SK-N-MC (cell line): ENCODE data around the gene CEMIP.
A peak's percentile ranks its signal among the peaks of the same experiment; 100 is the strongest.

Experiments
- DNase-seq: peaks from one replicate; pipeline ENCODE4 v3.0.0-alpha.2; 2011; ENCODE audit warnings: low read depth, low spot score
- H3K27ac ChIP-seq: fragments of 200-600 bp; sonication (generic); 2 replicates; pipeline ENCODE4 v1.5.1; 2016; ENCODE audit warnings: mixed run types
- H3K36me3 ChIP-seq: fragments of 200-600 bp; sonication (generic); 2 replicates; pipeline ENCODE4 v1.6.1; 2017; ENCODE audit warnings: antibody characterized with exemption, low read length, mixed read lengths; ENCODE audit not compliant: insufficient read depth
- H3K4me3 ChIP-seq: fragments of 200-600 bp; sonication (generic); 2 replicates; pipeline ENCODE4 v1.5.1; 2016
- H3K9ac ChIP-seq: fragments of 200-600 bp; sonication (generic); 2 replicates; pipeline ENCODE4 v1.8.0; 2017; ENCODE audit warnings: mixed run types, mixed read lengths; ENCODE audit not compliant: insufficient read length
- H3K9me3 ChIP-seq: fragments of 200-600 bp; sonication (generic); 2 replicates; pipeline ENCODE4 v1.6.1; 2017; ENCODE audit warnings: low read depth, mild to moderate bottlenecking, antibody characterized with exemption, low read length, moderate library complexity, mixed read lengths
- EZH2 ChIP-seq: fragments of 200-600 bp; sonication (generic); IDR thresholded peaks from one replicate; pipeline ENCODE4 v1.6.1; 2017; ENCODE audit warnings: antibody characterized with exemption
- FOXP2 ChIP-seq: optimal IDR thresholded peaks from 2 replicates; pipeline ENCODE3; 2011; ENCODE audit warnings: mild to moderate bottlenecking, moderate library complexity; ENCODE audit not compliant: insufficient read depth; ENCODE audit errors: extremely low read length, control extremely low read depth
- POLR2AphosphoS5 ChIP-seq: IDR thresholded peaks from 2 replicates; pipeline ENCODE4 v1.6.1; 2012; ENCODE audit warnings: mild to moderate bottlenecking, low read depth, low read length, borderline replicate concordance

Gene CEMIP

DNA sequence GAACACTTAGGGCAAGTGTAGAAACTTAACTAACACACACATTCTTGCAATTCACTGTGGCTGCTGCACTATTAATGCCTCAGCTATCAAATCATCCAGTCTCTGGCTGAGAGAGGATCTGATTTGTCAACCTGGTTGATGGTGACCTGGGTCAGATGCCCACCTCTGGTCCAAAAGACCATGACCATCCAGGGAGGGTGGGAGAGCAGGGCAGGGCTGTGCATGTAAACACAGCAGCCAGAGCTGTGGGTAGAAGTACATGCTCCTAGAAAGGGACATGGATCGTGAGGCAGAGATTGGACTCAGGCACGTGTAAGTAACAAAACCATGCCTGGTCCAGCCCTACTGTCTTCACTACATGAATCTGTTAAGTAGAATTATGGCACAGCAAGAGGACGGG is 193.1 kb downstream of the CEMIP start:
- H3K36me3 ChIP-seq: no peaks in the 10 kb centered on the region
- no peak overlapping the region for H3K27ac ChIP-seq
- H3K9ac ChIP-seq: no peak overlapping the region
- TF ChIP-seq FOXP2 (no peak), EZH2 (no peak), POLR2AphosphoS5 (no peak)
- no peak for DNase-seq
- H3K9me3 ChIP-seq: no peaks in the 10 kb centered on the region
- no peak overlapping the region for H3K4me3 ChIP-seq

- no peak for TF ChIP-seq FOXP2
- no peak for TF ChIP-seq EZH2
- no peak for TF ChIP-seq POLR2AphosphoS5
- H3K27ac ChIP-seq: no peak overlapping the region
- H3K36me3 ChIP-seq: peaks cover 23% of the 10 kb centered on the region
- DNase-seq: no peak
- no peak overlapping the region for H3K4me3 ChIP-seq
- H3K9me3 ChIP-seq: no peaks in the 10 kb centered on the region
- H3K9ac ChIP-seq: no peak overlapping the region
Observed at GRCh38 chr15:80974914-80975313, 195.7 kb downstream of the CEMIP start.

DNA sequence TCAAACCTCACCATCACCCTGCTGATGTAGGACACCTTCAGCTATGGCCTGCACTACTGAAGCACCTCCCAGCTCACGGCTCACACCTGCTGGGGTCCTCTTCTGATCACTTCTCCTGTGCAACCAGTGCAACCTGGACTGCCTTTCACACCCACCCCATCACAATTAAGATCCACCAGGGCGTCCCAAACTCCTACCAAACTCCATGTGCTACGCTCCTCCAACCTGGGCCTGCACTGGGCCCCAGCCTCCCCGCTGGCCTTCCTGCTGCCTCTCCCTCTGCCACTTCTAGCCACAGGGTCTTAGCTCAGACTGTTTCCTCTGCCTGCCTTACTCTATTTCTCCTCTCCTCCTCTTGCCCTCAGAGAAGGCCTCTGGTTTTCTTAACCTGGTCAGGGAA is 197.7 kb downstream of the CEMIP start:
- H3K27ac ChIP-seq: no peak overlapping the region
- no peak overlapping the region for H3K4me3 ChIP-seq
- no peak for DNase-seq
- H3K9me3 ChIP-seq: no peaks in the 10 kb centered on the region
- no peak for TF ChIP-seq EZH2
- no peak for TF ChIP-seq POLR2AphosphoS5
- no peak for TF ChIP-seq FOXP2
- peaks cover 32% of the 10 kb centered on the region for H3K36me3 ChIP-seq
- no peak overlapping the region for H3K9ac ChIP-seq

- H3K27ac ChIP-seq: no peak overlapping the region
- no peak for TF ChIP-seq FOXP2
- no peak for TF ChIP-seq POLR2AphosphoS5
- no peak for TF ChIP-seq EZH2
- peaks cover 40% of the 10 kb centered on the region for H3K36me3 ChIP-seq
- DNase-seq: no peak
- no peak overlapping the region for H3K9ac ChIP-seq
- H3K4me3 ChIP-seq: no peak overlapping the region
- no peaks in the 10 kb centered on the region for H3K9me3 ChIP-seq
Observed at GRCh38 chr15:80977627-80978036, 198.5 kb downstream of the CEMIP start.

DNA sequence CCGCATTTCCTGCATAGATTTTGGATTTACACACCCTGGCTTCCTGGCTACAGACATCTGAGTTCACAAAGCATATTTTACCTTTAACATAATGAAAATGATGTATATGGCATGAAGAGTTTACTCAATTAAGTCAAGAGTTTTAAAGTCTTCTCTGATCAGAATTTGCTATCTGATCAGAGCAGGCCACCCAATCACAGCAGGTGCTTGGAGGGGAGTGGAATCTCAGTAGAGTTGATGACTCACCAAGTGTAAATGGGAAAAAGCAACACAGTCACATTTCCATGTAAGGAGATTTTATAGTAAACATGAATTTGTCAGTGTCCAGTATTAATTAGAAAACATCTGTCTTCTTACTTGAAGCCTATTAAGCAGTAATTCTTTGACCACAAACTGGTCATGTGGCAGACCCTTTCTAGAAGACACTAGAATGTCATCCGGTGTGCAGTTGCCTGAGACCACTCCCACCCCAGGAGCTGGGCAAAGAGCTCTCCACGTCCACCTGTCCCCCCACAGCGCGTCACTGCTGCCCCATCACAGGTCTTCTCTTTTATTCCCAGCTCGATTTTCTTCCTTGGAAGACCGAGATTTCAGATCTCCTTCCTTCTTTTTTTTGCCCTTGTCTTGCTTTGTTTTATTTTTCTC is 199.6 kb downstream of the CEMIP start:
- DNase-seq: no peak
- Histone ChIP-seq H3K9me3 (no peaks in the 10 kb centered on the region), H3K36me3 (peaks cover 41% of the 10 kb centered on the region), H3K27ac (0 out of 2 replicates have a peak overlapping the region, but pooled peaks have one; percentile 34), H3K9ac (no peak overlapping the region), H3K4me3 (no peak overlapping the region)
- TF ChIP-seq POLR2AphosphoS5 (no peak), FOXP2 (no peak), EZH2 (no peak)

DNA sequence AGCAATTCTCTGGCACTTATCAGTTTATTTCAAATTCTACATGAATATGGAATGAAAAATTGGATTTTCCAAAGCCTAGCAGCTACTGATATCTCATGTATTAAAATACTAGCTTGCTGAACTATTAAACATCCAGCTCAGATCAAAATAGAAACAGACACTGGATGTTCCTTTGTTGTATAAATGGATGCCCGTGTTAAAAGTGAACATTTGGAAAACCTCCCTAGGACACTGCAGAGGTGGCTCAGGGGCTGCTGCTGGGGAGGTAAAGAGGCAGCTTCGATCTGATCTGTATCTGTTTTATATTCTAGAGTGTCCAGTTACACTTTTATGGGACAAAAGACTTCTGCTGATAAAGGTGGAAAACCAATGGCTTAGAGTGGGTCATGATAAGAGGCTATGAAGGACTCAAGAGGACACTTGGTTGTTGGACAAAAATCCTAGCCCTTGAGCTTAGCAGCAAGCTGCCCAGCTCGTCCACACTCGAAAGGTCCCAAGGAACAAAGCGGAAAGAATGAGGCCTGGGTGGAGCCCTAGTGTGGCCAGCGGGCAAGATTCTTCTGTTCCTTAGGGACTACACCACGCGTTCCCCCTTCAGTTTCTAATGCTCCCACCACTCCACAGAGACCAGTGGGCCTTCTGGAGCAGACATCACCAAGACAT is 200.5 kb downstream of the CEMIP start:
- Histone ChIP-seq H3K36me3 (peaks cover 41% of the 10 kb centered on the region), H3K4me3 (no peak overlapping the region), H3K9me3 (no peaks in the 10 kb centered on the region), H3K9ac (no peak overlapping the region), H3K27ac (no peak overlapping the region)
- no peak for TF ChIP-seq EZH2
- TF ChIP-seq POLR2AphosphoS5: no peak
- TF ChIP-seq FOXP2: no peak
- DNase-seq: no peak

GRCh38 chr15:80982205-80982604 is 203.0 kb downstream of the CEMIP start:
- Histone ChIP-seq H3K9me3 (no peaks in the 10 kb centered on the region), H3K9ac (no peak overlapping the region), H3K4me3 (no peak overlapping the region), H3K36me3 (peaks cover 44% of the 10 kb centered on the region), H3K27ac (no peak overlapping the region)
- no peak for DNase-seq
- TF ChIP-seq POLR2AphosphoS5 (no peak), FOXP2 (no peak), EZH2 (no peak)

DNA sequence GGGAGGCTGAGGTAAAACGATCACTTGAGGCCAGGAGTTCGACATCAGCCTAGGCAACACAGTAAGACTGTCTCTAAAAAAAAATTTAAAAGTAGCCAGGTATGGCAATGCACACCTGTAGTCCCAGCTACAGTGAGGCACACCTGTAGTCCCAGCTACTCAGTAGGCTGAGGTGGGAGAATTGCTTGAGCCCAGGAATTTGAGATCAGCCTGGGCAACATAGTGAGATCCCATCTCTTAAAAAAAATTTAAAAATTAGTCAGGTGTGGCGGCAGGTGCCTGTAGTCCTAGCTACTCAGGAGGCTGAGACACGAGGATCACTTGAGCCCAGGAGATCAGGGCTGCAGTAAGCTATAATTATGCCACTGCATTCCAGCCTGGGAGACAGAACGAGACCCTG is 203.7 kb downstream of the CEMIP start:
- Histone ChIP-seq H3K9ac (no peak overlapping the region), H3K27ac (no peak overlapping the region), H3K9me3 (no peaks in the 10 kb centered on the region), H3K36me3 (peaks cover 41% of the 10 kb centered on the region), H3K4me3 (no peak overlapping the region)
- TF ChIP-seq FOXP2: no peak
- TF ChIP-seq EZH2: no peak
- no peak for TF ChIP-seq POLR2AphosphoS5
- no peak for DNase-seq

DNA sequence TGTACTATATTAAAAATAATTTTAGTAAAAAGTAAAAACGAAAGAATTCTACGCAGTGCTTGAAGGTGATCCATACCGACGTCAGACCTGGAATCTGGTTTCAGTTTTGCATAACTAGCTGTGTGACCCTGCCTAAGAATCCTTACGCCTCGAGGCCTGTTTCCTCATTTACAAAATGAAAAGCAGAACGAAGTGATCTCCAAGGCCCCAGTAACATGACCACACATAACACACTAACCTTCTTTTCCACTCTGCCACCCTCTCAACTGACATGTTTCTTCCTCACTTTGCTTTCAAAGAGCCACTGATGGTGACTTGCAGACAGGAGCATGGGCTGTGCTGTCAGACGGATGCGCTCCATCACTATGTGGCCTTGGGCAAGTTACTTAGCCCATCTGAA is 205.7 kb downstream of the CEMIP start:
- H3K27ac ChIP-seq: no peak overlapping the region
- TF ChIP-seq FOXP2: no peak
- no peak for TF ChIP-seq EZH2
- no peak for TF ChIP-seq POLR2AphosphoS5
- DNase-seq: no peak
- no peaks in the 10 kb centered on the region for H3K9me3 ChIP-seq
- H3K4me3 ChIP-seq: no peak overlapping the region
- no peak overlapping the region for H3K9ac ChIP-seq
- peaks cover 21% of the 10 kb centered on the region for H3K36me3 ChIP-seq
